ENCODE data around the gene ENO3. TPM values are rescaled to one million over a fixed set of nuclear protein-coding genes. Genes with fewer than 3 reads are reported as not detected.

Gene ENO3
- total and polyA plus RNA-seq, 7 experiments from 2014 or later: 0.87 to 56.3 (median 30.1) TPM

GRCh38 chr17:4978726-4979125, 27.8 kb downstream of the ENO3 start:
- ChIA-PET CTCF (interaction anchor here (0.7 to 1.2 kb wide), 3 partner anchors 11 to 70 kb away, joined by 3 read pairs; partner anchors contain the start of gene SPAG7), POLR2A (interaction anchor here (0.6 to 3.8 kb wide), 4 partner anchors 8 to 39 kb away, joined by 3 to 17 read pairs (median 6); partner anchors contain the start of genes CAMTA2, PFN1, RNF167 and SLC25A11)
- ATAC-seq (peak; percentile 55), DNase-seq (no peak)
- H3K4me1 Mint-ChIP-seq: peaks cover 19 to 32% (median 26%) of the 10 kb centered on the region in 7 donors
- Histone ChIP-seq H3K4me3 (ENCODE audit: low read length) (no peak overlapping the region), H3K9me3 (ENCODE audit: control insufficient read depth in 2 of 3, low read length in 3 of 3) (no peaks in the 10 kb centered on the region), H3K27ac (ENCODE audit: low read depth, low read length) (no peak overlapping the region), H3K36me3 (ENCODE audit: control insufficient read depth in 2 of 3, insufficient read depth in 3 of 3, low read length in 3 of 3) (peaks cover 12 to 80% (median 28%) of the 10 kb centered on the region in 3 experiments), H3K27me3 (ENCODE audit: control insufficient read depth in 2 of 2, insufficient read depth in 2 of 2, low read length in 2 of 2) (no peaks in the 10 kb centered on the region), H3K4me1 (ENCODE audit: control insufficient read depth in 2 of 2, insufficient read depth in 2 of 2, low read length in 2 of 2) (peaks cover 3 to 14% of the 10 kb centered on the region in 2 donors)
- H3K9me3 Mint-ChIP-seq: no peaks in the 10 kb centered on the region
- H3K4me3 Mint-ChIP-seq: no peak overlapping the region
- H3K27me3 Mint-ChIP-seq: no peaks in the 10 kb centered on the region
- peak overlapping the region in 1 of 9 donors; percentile 37 for H3K27ac Mint-ChIP-seq
- intact Hi-C loops (cut with micrococcal nuclease): no loop called here
- peaks cover 8 to 54% (median 24%) of the 10 kb centered on the region in 5 donors for H3K36me3 Mint-ChIP-seq

- Histone ChIP-seq H3K4me1 (ENCODE audit: control insufficient read depth in 2 of 2, insufficient read depth in 2 of 2, low read length in 2 of 2) (peaks cover 3 to 14% of the 10 kb centered on the region in 2 donors), H3K4me3 (ENCODE audit: low read length) (no peak overlapping the region), H3K27ac (ENCODE audit: low read depth, low read length) (no peak overlapping the region), H3K27me3 (ENCODE audit: control insufficient read depth in 2 of 2, insufficient read depth in 2 of 2, low read length in 2 of 2) (no peaks in the 10 kb centered on the region), H3K9me3 (ENCODE audit: control insufficient read depth in 2 of 3, low read length in 3 of 3) (no peaks in the 10 kb centered on the region), H3K36me3 (ENCODE audit: control insufficient read depth in 2 of 3, insufficient read depth in 3 of 3, low read length in 3 of 3) (peaks cover 12 to 67% (median 17%) of the 10 kb centered on the region in 3 experiments)
- Mint-ChIP-seq H3K27me3 (no peaks in the 10 kb centered on the region), H3K27ac (peak overlapping the region; percentile 31 to 78 (median 67)), H3K4me3 (peak overlapping the region in 8 of 10 donors; percentile 2 to 83 (median 41)), H3K4me1 (peaks cover 13 to 34% (median 26%) of the 10 kb centered on the region in 7 donors), H3K9me3 (no peaks in the 10 kb centered on the region), H3K36me3 (peaks cover 8 to 42% (median 16%) of the 10 kb centered on the region in 5 donors)
- ChIA-PET CTCF (interaction anchor here (0.6 to 2.7 kb wide), 14 partner anchors 9 to 300 kb away, joined by 3 to 15 read pairs (median 4); partner anchors contain the start of genes PFN1 and SLC52A1), POLR2A (interaction anchor here (0.6 to 3.8 kb wide), 12 partner anchors 9 to 82 kb away, joined by 3 to 21 read pairs (median 4); partner anchors contain the start of genes INCA1, KIF1C, PFN1 and RNF167)
- intact Hi-C loops (cut with micrococcal nuclease): loop anchor here (1.0 to 2.0 kb wide), 6 partner anchors 13 to 82 kb away; partner anchors contain the start of genes INCA1 (in 2 of the 2), KIF1C (in 2 of the 2) and SPAG7 (in 1 of the 2)
- ATAC-seq (peak; percentile 92), DNase-seq (peak in 7 of 9 donors; percentile 58 to 77 (median 74))
Observed at GRCh38 chr17:4980644-4981216, 29.8 kb downstream of the ENO3 start.

- Histone ChIP-seq H3K4me1 (ENCODE audit: control insufficient read depth in 2 of 2, insufficient read depth in 2 of 2, low read length in 2 of 2) (peaks cover 9 to 14% of the 10 kb centered on the region in 2 donors), H3K27me3 (ENCODE audit: control insufficient read depth in 2 of 2, insufficient read depth in 2 of 2, low read length in 2 of 2) (no peaks in the 10 kb centered on the region), H3K4me3 (ENCODE audit: low read length) (no peak overlapping the region), H3K36me3 (ENCODE audit: control insufficient read depth in 2 of 3, insufficient read depth in 3 of 3, low read length in 3 of 3) (peaks cover 11 to 59% (median 12%) of the 10 kb centered on the region in 3 experiments), H3K27ac (ENCODE audit: low read depth, low read length) (no peak overlapping the region), H3K9me3 (ENCODE audit: control insufficient read depth in 2 of 3, low read length in 3 of 3) (no peaks in the 10 kb centered on the region)
- peak overlapping the region in 2 of 9 donors; percentile 10 to 37 for H3K27ac Mint-ChIP-seq
- intact Hi-C loops (cut with micrococcal nuclease): no loop called here
- H3K27me3 Mint-ChIP-seq: no peaks in the 10 kb centered on the region
- H3K4me1 Mint-ChIP-seq: peaks cover 23 to 46% (median 37%) of the 10 kb centered on the region in 7 donors
- peak overlapping the region in 2 of 10 donors; percentile 0 to 19 for H3K4me3 Mint-ChIP-seq
- DNase-seq (no peak), ATAC-seq (no peak)
- no peaks in the 10 kb centered on the region for H3K9me3 Mint-ChIP-seq
- ChIA-PET CTCF (interaction anchor here (1.6 to 2.0 kb wide), 2 partner anchors 73 to 79 kb away, joined by 5 read pairs; no protein-coding TSS in a partner anchor), POLR2A (interaction anchor here (1.0 kb wide), 2 partner anchors 10 to 13 kb away, joined by 3 to 4 read pairs; no protein-coding TSS in a partner anchor)
- peaks cover 8 to 38% (median 15%) of the 10 kb centered on the region in 5 donors for H3K36me3 Mint-ChIP-seq
Observed at GRCh38 chr17:4982305-4982704, 31.4 kb downstream of the ENO3 start.

- H3K9me3 Mint-ChIP-seq: no peaks in the 10 kb centered on the region
- H3K9me3 ChIP-seq (ENCODE audit: control insufficient read depth in 2 of 3, low read length in 3 of 3): no peaks in the 10 kb centered on the region
- peaks cover 29 to 58% (median 48%) of the 10 kb centered on the region in 7 donors for H3K4me1 Mint-ChIP-seq
- H3K36me3 Mint-ChIP-seq: peaks cover 0 to 18% (median 5%) of the 10 kb centered on the region in 5 donors
- DNase-seq (peak in 1 of 9 donors; percentile 35), ATAC-seq (no peak)
- ChIA-PET CTCF (interaction anchor here (1.4 to 2.7 kb wide), 2 partner anchors 18 to 81 kb away, joined by 4 to 13 read pairs; partner anchors contain the start of gene SPAG7), POLR2A (interaction anchor here (0.5 to 4.0 kb wide), 14 partner anchors 8 to 206 kb away, joined by 3 to 50 read pairs (median 7); partner anchors contain the start of genes C17orf107, INCA1, KIF1C and PFN1)
- intact Hi-C loops (cut with micrococcal nuclease): loop anchor here in 1 of 2 donors (5.0 kb wide), 2 partner anchors 46 to 126 kb away; partner anchors contain the start of gene ZNF232
- peak overlapping the region; percentile 91 for H3K4me3 ChIP-seq (ENCODE audit: low read length)
- peak overlapping the region; percentile 63 to 95 (median 90) for H3K27ac Mint-ChIP-seq
- H3K4me1 ChIP-seq (ENCODE audit: control insufficient read depth in 2 of 2, insufficient read depth in 2 of 2, low read length in 2 of 2): peaks cover 13 to 23% of the 10 kb centered on the region in 2 donors
- peak overlapping the region; percentile 99 for H3K27ac ChIP-seq (ENCODE audit: low read depth, low read length)
- H3K4me3 Mint-ChIP-seq: peak overlapping the region; percentile 86 to 94 (median 91)
- H3K36me3 ChIP-seq (ENCODE audit: control insufficient read depth in 2 of 3, insufficient read depth in 3 of 3, low read length in 3 of 3): peaks cover 0 to 31% (median 0%) of the 10 kb centered on the region in 3 experiments
- H3K27me3 ChIP-seq (ENCODE audit: control insufficient read depth in 2 of 2, insufficient read depth in 2 of 2, low read length in 2 of 2): no peaks in the 10 kb centered on the region
- no peaks in the 10 kb centered on the region for H3K27me3 Mint-ChIP-seq
Observed at GRCh38 chr17:4986403-4986802, 35.5 kb downstream of the ENO3 start.

GRCh38 chr17:4986951-4987766, 36.2 kb downstream of the ENO3 start, which contains the start of gene CAMTA2:
TSS of gene CAMTA2 (minus strand) at chr17:4987675. CDS start at chr17:4986222, 1,453 bp downstream.
- no peaks in the 10 kb centered on the region for H3K9me3 ChIP-seq (ENCODE audit: control insufficient read depth in 2 of 3, low read length in 3 of 3)
- H3K36me3 ChIP-seq (ENCODE audit: control insufficient read depth in 2 of 3, insufficient read depth in 3 of 3, low read length in 3 of 3): peaks cover 0 to 25% (median 0%) of the 10 kb centered on the region in 3 experiments
- H3K4me1 ChIP-seq (ENCODE audit: control insufficient read depth in 2 of 2, insufficient read depth in 2 of 2, low read length in 2 of 2): peaks cover 10 to 23% of the 10 kb centered on the region in 2 donors
- Mint-ChIP-seq H3K27ac (peak within 1 kb of the TSS; percentile 87 to 95 (median 93)), H3K9me3 (no peaks in the 10 kb centered on the region), H3K4me3 (peak within 1 kb of the TSS; percentile 86 to 94 (median 91)), H3K27me3 (no peaks in the 10 kb centered on the region), H3K4me1 (peaks cover 29 to 51% (median 46%) of the 10 kb centered on the region in 7 donors), H3K36me3 (peaks cover 0 to 15% (median 6%) of the 10 kb centered on the region in 5 donors)
- intact Hi-C loops (cut with micrococcal nuclease): loop anchor here (1.0 to 5.0 kb wide), 7 partner anchors 10 to 125 kb away; partner anchors contain the start of genes INCA1 (in 2 of the 2), KIF1C (in 2 of the 2), RNF167 (in 2 of the 2) and SLC25A11 (in 2 of the 2)
- ChIA-PET CTCF (interaction anchor here (0.7 to 2.7 kb wide), 7 partner anchors 10 to 82 kb away, joined by 3 to 13 read pairs (median 5); partner anchors contain the start of genes INCA1 and SPAG7), POLR2A (interaction anchor here (0.5 to 4.0 kb wide), 17 partner anchors 9 to 240 kb away, joined by 3 to 50 read pairs (median 6); partner anchors contain the start of genes C17orf107, INCA1, KIF1C and PFN1)
- H3K4me3 ChIP-seq (ENCODE audit: low read length): peak within 1 kb of the TSS; percentile 91
- peak; percentile 93 for ATAC-seq
- H3K27ac ChIP-seq (ENCODE audit: low read depth, low read length): peak within 1 kb of the TSS; percentile 99
- peak; percentile 70 to 87 (median 80) for DNase-seq
- H3K27me3 ChIP-seq (ENCODE audit: control insufficient read depth in 2 of 2, insufficient read depth in 2 of 2, low read length in 2 of 2): no peaks in the 10 kb centered on the region
